Lower leg skin (tissue), 3 donors: ENCODE data around the gene ZNF425.

Experiments used
- POLR2A ChIP-seq, 2 donors: fragments of 450-650 bp; IDR thresholded peaks; one replicate each; pipeline ENCODE4 v1.6.1; 2016 to 2017; ENCODE audit warnings: antibody characterized with exemption in 2 of 2, mild to moderate bottlenecking in 1 of 2, moderate library complexity in 1 of 2
- TF ChIP-seq, protein P1 (sequence below), 3 donors: fragments of 450-650 bp; IDR thresholded peaks; one replicate each; pipeline ENCODE4 v1.5.1; 2016; ENCODE audit warnings: antibody characterized with exemption in 3 of 3, mild to moderate bottlenecking in 3 of 3, moderate library complexity in 2 of 3

GRCh38 chr7:149141893-149142292 is 15.8 kb upstream of the ZNF425 start:
- TF ChIP-seq, protein P1, sequence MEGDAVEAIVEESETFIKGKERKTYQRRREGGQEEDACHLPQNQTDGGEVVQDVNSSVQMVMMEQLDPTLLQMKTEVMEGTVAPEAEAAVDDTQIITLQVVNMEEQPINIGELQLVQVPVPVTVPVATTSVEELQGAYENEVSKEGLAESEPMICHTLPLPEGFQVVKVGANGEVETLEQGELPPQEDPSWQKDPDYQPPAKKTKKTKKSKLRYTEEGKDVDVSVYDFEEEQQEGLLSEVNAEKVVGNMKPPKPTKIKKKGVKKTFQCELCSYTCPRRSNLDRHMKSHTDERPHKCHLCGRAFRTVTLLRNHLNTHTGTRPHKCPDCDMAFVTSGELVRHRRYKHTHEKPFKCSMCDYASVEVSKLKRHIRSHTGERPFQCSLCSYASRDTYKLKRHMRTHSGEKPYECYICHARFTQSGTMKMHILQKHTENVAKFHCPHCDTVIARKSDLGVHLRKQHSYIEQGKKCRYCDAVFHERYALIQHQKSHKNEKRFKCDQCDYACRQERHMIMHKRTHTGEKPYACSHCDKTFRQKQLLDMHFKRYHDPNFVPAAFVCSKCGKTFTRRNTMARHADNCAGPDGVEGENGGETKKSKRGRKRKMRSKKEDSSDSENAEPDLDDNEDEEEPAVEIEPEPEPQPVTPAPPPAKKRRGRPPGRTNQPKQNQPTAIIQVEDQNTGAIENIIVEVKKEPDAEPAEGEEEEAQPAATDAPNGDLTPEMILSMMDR (IDR thresholded peaks at IDR 0.05), result no peak
- no peak for TF ChIP-seq POLR2A (IDR thresholded peaks at IDR 0.05)
